SK-N-MC (cell line): ENCODE measurements around the gene PPP2R2C.

Experiments
- EZH2 ChIP-seq: fragments of 200-600 bp; sonication (generic); IDR thresholded peaks from one replicate; pipeline ENCODE4 v1.6.1; 2017; ENCODE audit warnings: antibody characterized with exemption
- FOXP2 ChIP-seq: optimal IDR thresholded peaks from 2 replicates; pipeline ENCODE3; 2011; ENCODE audit warnings: mild to moderate bottlenecking, moderate library complexity; ENCODE audit not compliant: insufficient read depth; ENCODE audit errors: extremely low read length, control extremely low read depth
- POLR2AphosphoS5 ChIP-seq: IDR thresholded peaks from 2 replicates; pipeline ENCODE4 v1.6.1; 2012; ENCODE audit warnings: mild to moderate bottlenecking, low read depth, low read length, borderline replicate concordance

DNA sequence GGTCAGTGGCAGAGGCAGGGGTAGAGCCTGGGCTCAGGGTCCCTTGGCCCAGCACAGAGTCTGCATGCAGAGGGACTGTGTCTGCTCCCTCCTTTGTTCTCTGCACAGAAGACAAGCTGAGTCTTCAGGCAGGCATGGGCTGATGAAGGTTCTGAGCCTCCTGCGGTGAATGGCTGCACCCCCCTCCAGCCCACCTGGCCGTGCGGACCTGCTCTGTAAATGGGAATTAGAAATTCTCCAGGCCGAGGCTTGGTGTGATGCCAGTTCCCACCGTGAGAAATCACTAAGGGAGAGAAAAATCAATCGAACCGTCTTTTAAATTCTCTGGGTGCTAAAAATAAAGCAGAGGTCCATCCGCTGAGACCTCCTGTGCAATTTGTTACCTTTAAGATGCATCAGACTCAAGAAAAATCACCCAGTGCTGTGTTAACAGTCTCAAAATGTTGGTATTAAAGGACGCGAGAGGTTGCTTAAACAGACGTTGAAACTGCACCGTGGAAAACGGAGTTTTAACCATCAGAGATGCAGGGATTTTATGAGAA is 106.8 kb downstream of the PPP2R2C start:
- TF ChIP-seq POLR2AphosphoS5 (no peak), EZH2 (no peak), FOXP2 (no peak)
